NB4 (cell line): ENCODE measurements around the gene RHBDD1.

Experiments used
- DNase-seq: peaks from one replicate; pipeline ENCODE4 v3.0.0; 2010; ENCODE audit warnings: low read depth
- H3K4me3 ChIP-seq: one replicate; pipeline ENCODE4 v1.5.1; 2011; ENCODE audit warnings: mild to moderate bottlenecking, low read depth, low read length, moderate library complexity
- CTCF ChIP-seq: IDR thresholded peaks from one replicate; pipeline ENCODE4 v1.5.1; 2012; ENCODE audit warnings: low read depth, low read length
- MAX ChIP-seq: IDR thresholded peaks from 2 replicates; pipeline ENCODE4 v1.6.1; 2011; ENCODE audit warnings: low read depth, low read length
- MYC ChIP-seq: IDR thresholded peaks from 2 replicates; pipeline ENCODE4 v1.6.1; 2011; ENCODE audit warnings: low read depth, low read length
- POLR2A ChIP-seq: IDR thresholded peaks from 2 replicates; pipeline ENCODE4 v1.6.1; 2011; ENCODE audit warnings: mild to moderate bottlenecking; ENCODE audit not compliant: insufficient read length; ENCODE audit errors: extremely low read depth

The RHBDD1 gene

GRCh38 chr2:226970362-226970761 is 134.5 kb downstream of the RHBDD1 start:
- no peak overlapping the region for H3K4me3 ChIP-seq
- no peak for DNase-seq
- no peak for TF ChIP-seq MYC
- no peak for TF ChIP-seq POLR2A
- no peak for TF ChIP-seq MAX
- TF ChIP-seq CTCF = no peak

GRCh38 chr2:226971084-226971483 is 135.2 kb downstream of the RHBDD1 start:
- no peak for DNase-seq
- H3K4me3 ChIP-seq = no peak overlapping the region
- no peak for TF ChIP-seq MYC
- no peak for TF ChIP-seq MAX
- TF ChIP-seq POLR2A = no peak
- no peak for TF ChIP-seq CTCF

- no peak for TF ChIP-seq MYC
- DNase-seq = no peak
- H3K4me3 ChIP-seq = no peak overlapping the region
Observed at GRCh38 chr2:226971770-226972169, 135.9 kb downstream of the RHBDD1 start.

- H3K4me3 ChIP-seq = no peak overlapping the region
- TF ChIP-seq CTCF (no peak), POLR2A (no peak), MYC (no peak), MAX (no peak)
- DNase-seq = no peak
Observed at GRCh38 chr2:226973816-226974215, 138.0 kb downstream of the RHBDD1 start.

GRCh38 chr2:226977775-226978190 is 141.9 kb downstream of the RHBDD1 start:
- H3K4me3 ChIP-seq = no peak overlapping the region
- TF ChIP-seq CTCF (no peak), MAX (no peak), MYC (no peak), POLR2A (no peak)
- DNase-seq = no peak

GRCh38 chr2:226978300-226978699 is 142.4 kb downstream of the RHBDD1 start:
- TF ChIP-seq MAX (no peak), CTCF (no peak), MYC (no peak), POLR2A (no peak)
- no peak for DNase-seq
- H3K4me3 ChIP-seq = no peak overlapping the region
